Gastrocnemius medialis (tissue), 4 donors: Measurements from ENCODE around the gene PARM1.

ENCODE experiments used
- CTCF ChIP-seq, 5 experiments: fragments of 450-650 bp in 3 of 5; fragments of 200-600 bp in 2 of 5; sonication (generic) in 2 of 5; IDR thresholded peaks in 4 of 5; conservative IDR thresholded peaks in 1 of 5; 1 replicate in 4 of 5; 2 replicates in 1 of 5; pipeline ENCODE4 v1.5.1; 2016 to 2019; ENCODE audit warnings: antibody characterized with exemption in 5 of 5, mild to moderate bottlenecking in 3 of 5, moderate library complexity in 3 of 5
- POLR2A ChIP-seq, 2 donors: fragments of 450-650 bp; IDR thresholded peaks; one replicate each; pipeline ENCODE4 v1.6.1; 2017; ENCODE audit warnings: antibody characterized with exemption in 2 of 2, mild to moderate bottlenecking in 2 of 2, moderate library complexity in 2 of 2

- TF ChIP-seq CTCF (IDR thresholded peaks at IDR 0.05 in 4 of 5, conservative IDR thresholded peaks at IDR 0.05 in 1 of 5) (no peak), POLR2A (IDR thresholded peaks at IDR 0.05) (no peak)
These were observed 109.8 kb downstream of the PARM1 start for GRCh38 chr4:75042601-75043208.
